Measurements from ENCODE around the gene SHLD2.

GRCh38 chr10:87059401-87059800 lies 35.6 kb upstream of the SHLD2 start:
- TF ChIP-seq CTCF (IDR thresholded peaks at IDR 0.05; ENCODE audit: low read length) = no peak
- no peak for TF ChIP-seq EZH2 (optimal IDR thresholded peaks at IDR 0.05; ENCODE audit: low read depth, low read length)

Measured in MM.1S (cell line).